ENCODE measurements around the gene PRMT2.
"Not testable (repeated sequence)": the region's sequence is repeated elsewhere in the genome, so short reads cannot be mapped to it uniquely, and the experiment has no call there.

PRMT2 gene

GRCh38 chr21:46675595-46676280 lies 40.3 kb downstream of the PRMT2 start:
- no peak for DNase-seq

GRCh38 chr21:46676542-46676941 lies 41.1 kb downstream of the PRMT2 start:
- not testable (repeated sequence) for DNase-seq

- not testable (repeated sequence) for DNase-seq
Measured at GRCh38 chr21:46681593-46681992, 46.1 kb downstream of the PRMT2 start.

GRCh38 chr21:46698652-46699051 lies 63.2 kb downstream of the PRMT2 start:
- not testable (repeated sequence) for DNase-seq

- DNase-seq, result not testable (repeated sequence)
Measured at GRCh38 chr21:46699104-46699503, 63.6 kb downstream of the PRMT2 start.

All from NCI-H1436 (cell line).